Activated naive CD8-positive, alpha-beta T cell treated with anti-CD3 and anti-CD28 coated beads, Interleukin-2, amount 50 U/mL, for 24 hours (primary cell): Measurements from ENCODE around the gene ADH4.
"Not testable (repeated sequence)": the region's sequence is repeated elsewhere in the genome, so short reads cannot be mapped to it uniquely, and the experiment has no call there.

Experiments
- ATAC-seq: fragments of 150-1000 bp; cut with Tn5 transposase; one replicate; pipeline ENCODE4 v1.10.0; 2021
- DNase-seq: peaks from one replicate; pipeline ENCODE4 v3.0.0; 2021
- H3K27ac Mint-ChIP-seq: one replicate; pipeline ENCODE4 v1.8.0; 2021; ENCODE audit warnings: mild to moderate bottlenecking, mixed read lengths
- H3K27me3 Mint-ChIP-seq: one replicate; pipeline ENCODE4 v1.8.0; 2021; ENCODE audit warnings: mixed read lengths
- H3K36me3 Mint-ChIP-seq: one replicate; pipeline ENCODE4 v1.8.0; 2021; ENCODE audit warnings: low read depth, mixed read lengths
- H3K4me1 Mint-ChIP-seq: one replicate; pipeline ENCODE4 v1.8.0; 2021; ENCODE audit warnings: mixed read lengths
- H3K4me3 Mint-ChIP-seq: one replicate; pipeline ENCODE4 v1.8.0; 2021; ENCODE audit warnings: mild to moderate bottlenecking, moderate library complexity, mixed read lengths
- H3K9me3 Mint-ChIP-seq: one replicate; pipeline ENCODE4 v1.8.0; 2021; ENCODE audit warnings: mixed read lengths

Gene ADH4

GRCh38 chr4:99144070-99144469 lies at the start of gene ADH4:
Gene ADH4, minus strand, starts transcription at chr4:99144297. Its CDS starts 75 bp downstream, at chr4:99144222.
- ATAC-seq (no peak), DNase-seq (no peak)
- no peaks in the 10 kb centered on the region for H3K36me3 Mint-ChIP-seq
- H3K4me3 Mint-ChIP-seq, result no peak within 1 kb of the TSS
- no peaks in the 10 kb centered on the region for H3K4me1 Mint-ChIP-seq
- H3K27ac Mint-ChIP-seq, result no peak within 1 kb of the TSS
- no peaks in the 10 kb centered on the region for H3K27me3 Mint-ChIP-seq
- H3K9me3 Mint-ChIP-seq, result no peaks in the 10 kb centered on the region

- H3K4me1 Mint-ChIP-seq, result no peaks in the 10 kb centered on the region
- no peak for ATAC-seq
- no peaks in the 10 kb centered on the region for H3K27me3 Mint-ChIP-seq
- H3K9me3 Mint-ChIP-seq, result peaks cover 35% of the 10 kb centered on the region
- H3K27ac Mint-ChIP-seq, result no peak overlapping the region
- H3K4me3 Mint-ChIP-seq, result no peak overlapping the region
- peaks cover 8% of the 10 kb centered on the region for H3K36me3 Mint-ChIP-seq
- no peak for DNase-seq
Measured at GRCh38 chr4:99190336-99190735, 46.2 kb upstream of the ADH4 start.

- H3K4me3 Mint-ChIP-seq, ATAC-seq, H3K27me3 Mint-ChIP-seq, H3K36me3 Mint-ChIP-seq, H3K4me1 Mint-ChIP-seq, DNase-seq, H3K27ac Mint-ChIP-seq: not testable (repeated sequence)
- peaks cover 38% of the 10 kb centered on the region for H3K9me3 Mint-ChIP-seq
Measured at GRCh38 chr4:99189900-99190299, 45.8 kb upstream of the ADH4 start.

GRCh38 chr4:99186029-99186428 lies 41.9 kb upstream of the ADH4 start:
- H3K36me3 Mint-ChIP-seq, result peaks cover 7% of the 10 kb centered on the region
- ATAC-seq (no peak), DNase-seq (no peak)
- no peak overlapping the region for H3K27ac Mint-ChIP-seq
- H3K4me3 Mint-ChIP-seq, result no peak overlapping the region
- no peaks in the 10 kb centered on the region for H3K4me1 Mint-ChIP-seq
- peaks cover 36% of the 10 kb centered on the region for H3K9me3 Mint-ChIP-seq
- no peaks in the 10 kb centered on the region for H3K27me3 Mint-ChIP-seq

DNA sequence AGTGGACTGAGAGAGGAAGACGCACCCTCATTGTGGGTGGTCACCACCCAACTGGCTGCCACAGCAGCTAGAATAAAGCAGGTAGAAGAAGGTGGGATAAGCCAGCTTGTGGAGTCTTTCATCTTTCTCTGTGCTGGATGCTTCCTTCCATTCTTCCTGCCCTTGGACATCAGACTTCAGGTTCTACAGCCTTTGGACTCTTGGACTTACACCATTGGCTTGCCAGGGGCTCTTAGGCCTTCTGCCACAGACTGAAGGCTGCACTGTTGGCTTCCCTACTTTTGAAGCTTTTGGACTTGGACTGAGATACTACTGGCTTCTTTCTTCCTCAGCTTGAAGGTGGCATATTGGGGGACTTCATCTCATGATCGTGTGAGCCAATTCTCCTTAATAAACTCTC lies 41.5 kb upstream of the ADH4 start:
- no peaks in the 10 kb centered on the region for H3K27me3 Mint-ChIP-seq
- H3K9me3 Mint-ChIP-seq, result peaks cover 33% of the 10 kb centered on the region
- no peak overlapping the region for H3K27ac Mint-ChIP-seq
- DNase-seq, result no peak
- H3K4me1 Mint-ChIP-seq, result no peaks in the 10 kb centered on the region
- ATAC-seq, result no peak
- peaks cover 4% of the 10 kb centered on the region for H3K36me3 Mint-ChIP-seq
- no peak overlapping the region for H3K4me3 Mint-ChIP-seq

- ATAC-seq (no peak), DNase-seq (no peak)
- peaks cover 27% of the 10 kb centered on the region for H3K9me3 Mint-ChIP-seq
- H3K27me3 Mint-ChIP-seq, result peaks cover 2% of the 10 kb centered on the region
- no peak overlapping the region for H3K27ac Mint-ChIP-seq
- H3K4me3 Mint-ChIP-seq, result no peak overlapping the region
- H3K4me1 Mint-ChIP-seq, result no peaks in the 10 kb centered on the region
- H3K36me3 Mint-ChIP-seq, result peaks cover 3% of the 10 kb centered on the region
Measured at GRCh38 chr4:99180382-99181070, 36.4 kb upstream of the ADH4 start.

DNA sequence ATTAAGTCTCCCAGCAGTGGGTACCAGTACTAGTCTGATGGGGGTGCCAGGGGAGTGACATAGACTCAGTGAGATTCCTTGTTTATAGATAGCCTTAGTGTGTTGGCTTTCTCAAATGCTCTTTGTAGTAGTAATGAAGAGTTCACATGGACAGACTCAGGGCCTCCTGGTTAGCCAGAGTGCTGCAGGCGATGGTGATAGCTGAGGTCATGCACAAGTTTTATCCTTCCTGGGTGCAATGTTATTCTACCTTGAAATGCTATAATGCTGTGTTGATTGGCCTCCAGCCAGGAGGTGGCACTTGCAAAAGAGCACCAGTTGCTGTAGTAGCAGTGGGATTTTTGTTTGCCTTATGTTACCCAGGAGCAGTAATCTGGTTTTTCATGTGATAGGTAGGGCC lies 35.5 kb upstream of the ADH4 start:
- peaks cover 28% of the 10 kb centered on the region for H3K9me3 Mint-ChIP-seq
- ATAC-seq (no peak), DNase-seq (no peak)
- H3K27me3 Mint-ChIP-seq, result peaks cover 2% of the 10 kb centered on the region
- H3K4me1 Mint-ChIP-seq, result no peaks in the 10 kb centered on the region
- H3K27ac Mint-ChIP-seq, result no peak overlapping the region
- H3K4me3 Mint-ChIP-seq, result no peak overlapping the region
- H3K36me3 Mint-ChIP-seq, result peaks cover 3% of the 10 kb centered on the region

DNA sequence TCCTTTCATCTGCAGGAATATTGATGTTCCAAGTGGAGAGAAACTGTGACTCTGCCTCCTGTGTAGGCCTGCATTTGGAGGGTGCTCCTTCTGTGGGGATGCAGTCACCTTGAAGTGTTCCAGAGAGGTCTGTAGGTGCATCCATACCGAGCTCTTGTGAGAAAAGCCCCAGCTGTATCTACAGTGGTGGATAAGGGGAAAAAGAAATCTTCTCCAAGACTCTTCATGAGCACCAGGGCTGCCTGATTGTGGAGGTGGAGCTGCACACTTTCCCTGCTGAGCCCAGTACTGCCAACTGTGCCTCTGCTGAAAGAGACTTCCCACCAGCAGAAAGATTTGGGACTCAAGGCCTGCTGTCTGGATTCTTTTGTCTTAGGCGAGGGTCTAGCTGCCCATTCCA lies 35.1 kb upstream of the ADH4 start:
- Mint-ChIP-seq H3K4me3 (no peak overlapping the region), H3K9me3 (peaks cover 27% of the 10 kb centered on the region), H3K36me3 (peaks cover 3% of the 10 kb centered on the region), H3K4me1 (no peaks in the 10 kb centered on the region), H3K27me3 (peaks cover 2% of the 10 kb centered on the region), H3K27ac (no peak overlapping the region)
- DNase-seq, result no peak
- ATAC-seq, result no peak

GRCh38 chr4:99166544-99166943 lies 22.4 kb upstream of the ADH4 start:
- H3K27ac Mint-ChIP-seq, result no peak overlapping the region
- H3K4me1 Mint-ChIP-seq, result no peaks in the 10 kb centered on the region
- H3K27me3 Mint-ChIP-seq, result no peaks in the 10 kb centered on the region
- H3K4me3 Mint-ChIP-seq, result no peak overlapping the region
- ATAC-seq (no peak), DNase-seq (no peak)
- no peaks in the 10 kb centered on the region for H3K36me3 Mint-ChIP-seq
- H3K9me3 Mint-ChIP-seq, result peaks cover 6% of the 10 kb centered on the region

DNA sequence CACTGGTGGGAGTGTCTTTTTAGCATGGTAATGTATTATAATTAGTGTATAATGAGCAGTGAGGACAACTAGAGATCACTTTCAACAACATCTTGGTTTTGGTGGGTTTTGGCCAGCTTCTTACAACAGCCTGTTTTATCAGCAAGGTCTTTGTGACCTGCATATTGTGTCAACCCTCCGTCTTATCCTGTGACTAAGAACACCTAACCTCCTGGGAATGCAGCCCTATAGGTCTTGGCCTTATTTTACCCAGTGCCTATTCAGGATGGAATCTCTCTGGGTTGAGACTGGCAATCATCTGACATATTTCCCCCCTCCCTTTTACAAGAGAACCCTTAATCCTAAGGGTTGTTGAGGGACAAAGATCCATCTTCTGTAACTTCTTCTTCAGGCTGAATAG lies 21.9 kb upstream of the ADH4 start:
- Mint-ChIP-seq H3K27me3 (no peaks in the 10 kb centered on the region), H3K36me3 (no peaks in the 10 kb centered on the region), H3K4me1 (no peaks in the 10 kb centered on the region), H3K4me3 (no peak overlapping the region), H3K27ac (no peak overlapping the region), H3K9me3 (peaks cover 6% of the 10 kb centered on the region)
- DNase-seq, result no peak
- ATAC-seq, result no peak

- Mint-ChIP-seq H3K27me3 (no peaks in the 10 kb centered on the region), H3K9me3 (peaks cover 6% of the 10 kb centered on the region), H3K36me3 (no peaks in the 10 kb centered on the region), H3K4me3 (no peak overlapping the region), H3K4me1 (no peaks in the 10 kb centered on the region), H3K27ac (no peak overlapping the region)
- no peak for ATAC-seq
- DNase-seq, result no peak
Measured at GRCh38 chr4:99161373-99162099, 17.4 kb upstream of the ADH4 start.

DNA sequence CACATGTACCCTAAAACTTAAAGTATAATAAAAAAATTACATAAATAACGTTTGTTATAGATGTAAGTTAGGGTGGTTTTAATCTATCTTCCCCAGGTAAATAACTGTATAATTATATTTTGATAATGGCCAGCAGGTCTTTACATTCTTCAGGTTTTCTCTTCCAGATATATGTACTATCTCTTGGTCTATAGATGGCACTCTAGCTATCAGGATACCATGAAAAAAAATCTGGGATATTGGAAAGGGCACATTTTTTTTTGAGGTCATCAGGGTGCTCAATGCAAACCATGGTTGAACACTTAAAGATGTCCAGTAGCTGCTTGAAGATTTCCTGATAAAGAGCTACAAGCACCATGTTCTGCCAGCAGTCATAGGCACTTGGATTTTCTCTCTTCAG lies 15.6 kb upstream of the ADH4 start:
- Mint-ChIP-seq H3K27ac (no peak overlapping the region), H3K4me1 (no peaks in the 10 kb centered on the region)
- no peak for ATAC-seq

GRCh38 chr4:99157478-99157935 lies 13.4 kb upstream of the ADH4 start:
- H3K4me3 Mint-ChIP-seq, result no peak overlapping the region
- no peak for ATAC-seq
- no peaks in the 10 kb centered on the region for H3K27me3 Mint-ChIP-seq
- no peaks in the 10 kb centered on the region for H3K4me1 Mint-ChIP-seq
- H3K27ac Mint-ChIP-seq, result no peak overlapping the region
- no peak for DNase-seq
- H3K36me3 Mint-ChIP-seq, result no peaks in the 10 kb centered on the region
- H3K9me3 Mint-ChIP-seq, result no peaks in the 10 kb centered on the region

More for the DNA sequence above, 15.6 kb upstream of the ADH4 start:
- peaks cover under 1% of the 10 kb centered on the region for H3K9me3 Mint-ChIP-seq
- H3K27me3 Mint-ChIP-seq, result no peaks in the 10 kb centered on the region
- DNase-seq, result no peak
- no peaks in the 10 kb centered on the region for H3K36me3 Mint-ChIP-seq
- no peak overlapping the region for H3K4me3 Mint-ChIP-seq

DNA sequence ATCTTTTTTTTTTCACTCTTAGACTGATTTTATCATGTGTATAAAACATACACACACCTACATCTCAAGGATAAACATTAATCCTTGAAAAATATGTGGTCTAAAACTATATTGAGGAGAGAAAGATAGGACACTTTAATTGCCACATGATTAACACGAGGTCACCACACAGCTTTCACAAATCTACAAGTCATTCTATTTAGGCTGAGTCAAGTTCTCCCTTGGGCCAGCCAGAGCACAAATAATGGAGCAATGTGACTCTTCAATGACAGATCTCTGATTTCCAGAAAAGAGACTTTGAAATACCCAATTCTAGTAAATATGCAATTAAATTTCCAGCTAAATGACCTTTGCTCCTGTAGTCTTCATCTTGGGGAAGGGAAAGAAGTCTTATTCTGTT lies 12.9 kb upstream of the ADH4 start:
- no peaks in the 10 kb centered on the region for H3K9me3 Mint-ChIP-seq
- no peak overlapping the region for H3K27ac Mint-ChIP-seq
- H3K27me3 Mint-ChIP-seq, result no peaks in the 10 kb centered on the region
- no peak overlapping the region for H3K4me3 Mint-ChIP-seq
- DNase-seq, result no peak
- no peaks in the 10 kb centered on the region for H3K36me3 Mint-ChIP-seq
- ATAC-seq, result no peak
- H3K4me1 Mint-ChIP-seq, result no peaks in the 10 kb centered on the region

DNA sequence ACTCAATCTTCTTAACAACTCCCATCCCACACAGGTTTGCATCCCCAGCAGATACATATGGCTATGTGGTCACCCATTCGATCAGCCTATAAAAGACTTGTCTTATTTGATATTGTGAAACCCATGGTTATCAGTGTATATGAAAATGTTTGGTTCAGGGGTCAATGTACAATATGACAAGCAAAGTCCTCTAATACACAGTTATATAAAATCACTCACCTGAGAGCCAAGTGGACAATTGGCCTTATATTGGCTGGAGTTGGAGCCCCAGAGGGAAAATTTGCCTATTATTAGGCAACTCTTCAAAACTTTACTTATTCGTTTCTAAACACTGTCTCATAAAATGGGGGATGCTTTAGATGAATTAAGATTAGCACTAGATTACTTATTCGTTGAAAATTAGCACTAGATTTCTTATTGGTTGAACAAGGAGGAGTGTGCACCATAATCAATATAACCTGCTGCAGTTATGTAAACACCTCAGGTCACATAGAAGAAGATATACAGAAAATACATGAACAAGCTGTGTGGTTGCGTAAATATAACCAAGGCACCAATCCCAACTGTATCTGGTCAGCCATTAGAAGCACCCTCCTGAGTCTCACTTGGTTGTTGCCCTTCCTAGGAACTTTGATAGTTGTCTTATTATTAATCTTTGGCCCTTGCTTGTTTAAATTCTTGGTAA lies 10.7 kb upstream of the ADH4 start:
- DNase-seq, result no peak
- Mint-ChIP-seq H3K9me3 (no peaks in the 10 kb centered on the region), H3K4me3 (no peak overlapping the region), H3K27me3 (no peaks in the 10 kb centered on the region), H3K36me3 (no peaks in the 10 kb centered on the region), H3K4me1 (no peaks in the 10 kb centered on the region), H3K27ac (no peak overlapping the region)
- no peak for ATAC-seq
